Neural progenitor cell (in vitro differentiated cells): ENCODE measurements around the gene HDC. TPM values are rescaled to one million over a fixed set of nuclear protein-coding genes. Genes with fewer than 3 reads are reported as not detected.

Experiments used
- DNase-seq: peaks from one replicate; pipeline ENCODE4 v3.0.0-alpha.2; 2016; ENCODE audit warnings: low spot score
- H2AFZ ChIP-seq: fragments of 200-600 bp; sonication (generic); replicated peaks from 2 replicates; pipeline ENCODE4 v1.6.1; 2016; ENCODE audit warnings: antibody characterized with exemption
- H3F3A ChIP-seq: fragments of 200-600 bp; sonication (generic); 2 replicates; pipeline ENCODE4 v1.6.1; 2016; ENCODE audit warnings: antibody characterized with exemption, low read depth
- H3K27ac ChIP-seq: fragments of 200-600 bp; sonication (generic); 2 replicates; pipeline ENCODE4 v1.5.1; 2016; ENCODE audit warnings: mild to moderate bottlenecking
- H3K27me3 ChIP-seq: fragments of 200-600 bp; sonication (generic); 2 replicates; pipeline ENCODE4 v1.6.1; 2016; ENCODE audit warnings: mild to moderate bottlenecking, moderate library complexity
- H3K36me3 ChIP-seq: fragments of 200-600 bp; sonication (generic); 2 replicates; pipeline ENCODE4 v1.5.1; 2016
- H3K4me1 ChIP-seq: fragments of 200-600 bp; sonication (generic); 2 replicates; pipeline ENCODE4 v1.6.1; 2016; ENCODE audit warnings: mixed run types
- H3K4me2 ChIP-seq: fragments of 200-600 bp; sonication (generic); 2 replicates; pipeline ENCODE4 v1.6.1; 2016
- H3K4me3 ChIP-seq: fragments of 200-600 bp; sonication (generic); 2 replicates; pipeline ENCODE4 v1.5.1; 2016
- H3K79me2 ChIP-seq: fragments of 200-600 bp; sonication (generic); 2 replicates; pipeline ENCODE4 v1.6.1; 2016; ENCODE audit warnings: low read depth
- H3K9ac ChIP-seq: fragments of 200-600 bp; sonication (generic); 2 replicates; pipeline ENCODE4 v1.6.1; 2016
- H3K9me3 ChIP-seq: fragments of 200-600 bp; sonication (generic); 2 replicates; pipeline ENCODE4 v1.5.1; 2016; ENCODE audit warnings: low read depth
- H4K20me1 ChIP-seq: fragments of 200-600 bp; sonication (generic); 2 replicates; pipeline ENCODE4 v1.6.1; 2016; ENCODE audit warnings: low read depth
- H3K27ac Mint-ChIP-seq: 3 replicates; pipeline ENCODE4 v1.8.0; 2021; ENCODE audit warnings: mixed read lengths
- H3K27me3 Mint-ChIP-seq: 2 replicates; pipeline ENCODE4 v1.8.0; 2022; ENCODE audit warnings: low read depth, mild to moderate bottlenecking, inconsistent platforms, moderate library complexity, mixed read lengths; ENCODE audit not compliant: insufficient read depth
- H3K36me3 Mint-ChIP-seq: 3 replicates; pipeline ENCODE4 v1.8.0; 2021; ENCODE audit warnings: mixed read lengths
- H3K4me1 Mint-ChIP-seq: 3 replicates; pipeline ENCODE4 v1.8.0; 2021; ENCODE audit warnings: mixed read lengths
- H3K4me3 Mint-ChIP-seq: 3 replicates; pipeline ENCODE4 v1.8.0; 2021; ENCODE audit warnings: mild to moderate bottlenecking, moderate library complexity, mixed read lengths
- H3K9me3 Mint-ChIP-seq: 3 replicates; pipeline ENCODE4 v1.8.0; 2020; ENCODE audit warnings: mixed read lengths
- CTCF ChIP-seq: fragments of 200-600 bp; sonication (generic); IDR thresholded peaks from 2 replicates; pipeline ENCODE4 v1.5.1; 2017; ENCODE audit warnings: antibody characterized with exemption, mild to moderate bottlenecking
- EZH2 ChIP-seq: fragments of 200-600 bp; sonication (generic); IDR thresholded peaks from 2 replicates; pipeline ENCODE4 v1.6.1; 2017; ENCODE audit warnings: antibody characterized with exemption, mild to moderate bottlenecking, moderate library complexity
- EZH2phosphoT487 ChIP-seq: fragments of 200-600 bp; sonication (generic); IDR thresholded peaks from 2 replicates; pipeline ENCODE4 v1.6.1; 2017; ENCODE audit warnings: antibody characterized with exemption
- total RNA-seq: library from RNA; depleted of rRNA; stranded (reverse); fragments of >200 nt; gene quantifications from 2 replicates; pipeline ENCODE4 v1.2.3, GENCODE V29; 2015; ENCODE audit warnings: low replicate concordance

The HDC gene
- total RNA-seq, 1 donor from 2014 or later, result not detected

- Histone ChIP-seq H3K79me2 (no peaks in the 10 kb centered on the region), H3K4me1 (peaks cover 9% of the 10 kb centered on the region), H3K36me3 (no peaks in the 10 kb centered on the region), H3K4me3 (no peak overlapping the region), H3K27me3 (no peaks in the 10 kb centered on the region), H2AFZ (no peak overlapping the region), H4K20me1 (peaks cover 4% of the 10 kb centered on the region), H3K9me3 (no peaks in the 10 kb centered on the region), H3F3A (peaks cover 9% of the 10 kb centered on the region), H3K27ac (no peak overlapping the region), H3K9ac (no peak overlapping the region), H3K4me2 (no peak overlapping the region)
- TF ChIP-seq CTCF (no peak), EZH2phosphoT487 (no peak), EZH2 (no peak)
- DNase-seq, result no peak
- Mint-ChIP-seq H3K36me3 (no peaks in the 10 kb centered on the region), H3K9me3 (no peaks in the 10 kb centered on the region), H3K4me1 (peaks cover 10% of the 10 kb centered on the region), H3K27me3 (peaks cover 6% of the 10 kb centered on the region), H3K4me3 (no peak overlapping the region), H3K27ac (no peak overlapping the region)
Observed at GRCh38 chr15:50260969-50261496, 4.5 kb downstream of the HDC start.

GRCh38 chr15:50259276-50259675 lies 6.2 kb downstream of the HDC start:
- Mint-ChIP-seq H3K9me3 (no peaks in the 10 kb centered on the region), H3K4me1 (peaks cover under 1% of the 10 kb centered on the region), H3K4me3 (no peak overlapping the region), H3K36me3 (no peaks in the 10 kb centered on the region), H3K27ac (no peak overlapping the region), H3K27me3 (peaks cover 3% of the 10 kb centered on the region)
- Histone ChIP-seq H3K4me2 (no peak overlapping the region), H3K4me1 (no peaks in the 10 kb centered on the region), H3F3A (no peaks in the 10 kb centered on the region), H4K20me1 (no peaks in the 10 kb centered on the region), H3K4me3 (no peak overlapping the region), H3K27me3 (no peaks in the 10 kb centered on the region), H3K79me2 (no peaks in the 10 kb centered on the region), H3K9ac (no peak overlapping the region), H3K27ac (no peak overlapping the region), H3K36me3 (no peaks in the 10 kb centered on the region), H3K9me3 (no peaks in the 10 kb centered on the region), H2AFZ (no peak overlapping the region)
- DNase-seq, result no peak
- TF ChIP-seq EZH2phosphoT487 (no peak), CTCF (no peak), EZH2 (no peak)

GRCh38 chr15:50257924-50258323 lies 7.6 kb downstream of the HDC start:
- Histone ChIP-seq H3K9ac (no peak overlapping the region), H3K27me3 (no peaks in the 10 kb centered on the region), H3K4me3 (no peak overlapping the region), H4K20me1 (no peaks in the 10 kb centered on the region), H3K79me2 (no peaks in the 10 kb centered on the region), H3K4me2 (no peak overlapping the region), H3K27ac (no peak overlapping the region), H3K36me3 (no peaks in the 10 kb centered on the region), H3K4me1 (no peaks in the 10 kb centered on the region), H2AFZ (no peak overlapping the region), H3K9me3 (no peaks in the 10 kb centered on the region), H3F3A (no peaks in the 10 kb centered on the region)
- H3K4me1 Mint-ChIP-seq, result peaks cover 4% of the 10 kb centered on the region
- no peak for DNase-seq
- H3K36me3 Mint-ChIP-seq, result no peaks in the 10 kb centered on the region
- no peak overlapping the region for H3K4me3 Mint-ChIP-seq
- no peaks in the 10 kb centered on the region for H3K9me3 Mint-ChIP-seq
- no peak overlapping the region for H3K27ac Mint-ChIP-seq
- peaks cover 5% of the 10 kb centered on the region for H3K27me3 Mint-ChIP-seq
- TF ChIP-seq CTCF, result no peak
- no peak for TF ChIP-seq EZH2
- TF ChIP-seq EZH2phosphoT487, result no peak
